Esophagus muscularis mucosa (tissue), 3 donors: Measurements from ENCODE around the gene GNPTAB.

Experiments
- POLR2A ChIP-seq: fragments of 450-650 bp; IDR thresholded peaks from one replicate; pipeline ENCODE4 v1.6.1; 2017; ENCODE audit warnings: antibody characterized with exemption, moderate library complexity, mild to moderate bottlenecking, low read depth
- TF ChIP-seq, protein P1 (sequence below), 3 experiments: fragments of 200-600 bp in 2 of 3; fragments of 450-650 bp in 1 of 3; sonication (generic) in 2 of 3; IDR thresholded peaks; one replicate each; pipeline ENCODE4 v1.5.1; 2017 to 2019; ENCODE audit warnings: antibody characterized with exemption in 3 of 3, mild to moderate bottlenecking in 2 of 3, moderate library complexity in 1 of 3

DNA sequence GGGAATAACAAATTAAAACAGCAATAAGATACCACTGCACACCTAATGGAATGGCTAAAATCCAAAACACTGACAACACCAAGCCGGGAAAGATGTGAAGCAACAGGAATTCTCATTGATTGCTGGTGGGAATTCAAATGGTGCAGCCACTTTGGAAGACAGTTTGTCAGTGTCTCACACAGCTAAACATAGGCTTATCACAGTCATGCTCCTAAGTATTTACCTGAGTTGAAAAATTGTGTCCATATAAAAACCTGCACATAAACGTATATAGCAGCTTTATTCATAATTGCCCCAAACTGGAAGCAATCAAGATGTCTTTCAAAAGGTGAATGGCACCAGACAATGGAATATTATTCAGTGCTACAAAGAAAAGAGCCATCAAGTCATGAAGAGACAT, 21.6 kb downstream of the GNPTAB start:
- TF ChIP-seq, protein P1, sequence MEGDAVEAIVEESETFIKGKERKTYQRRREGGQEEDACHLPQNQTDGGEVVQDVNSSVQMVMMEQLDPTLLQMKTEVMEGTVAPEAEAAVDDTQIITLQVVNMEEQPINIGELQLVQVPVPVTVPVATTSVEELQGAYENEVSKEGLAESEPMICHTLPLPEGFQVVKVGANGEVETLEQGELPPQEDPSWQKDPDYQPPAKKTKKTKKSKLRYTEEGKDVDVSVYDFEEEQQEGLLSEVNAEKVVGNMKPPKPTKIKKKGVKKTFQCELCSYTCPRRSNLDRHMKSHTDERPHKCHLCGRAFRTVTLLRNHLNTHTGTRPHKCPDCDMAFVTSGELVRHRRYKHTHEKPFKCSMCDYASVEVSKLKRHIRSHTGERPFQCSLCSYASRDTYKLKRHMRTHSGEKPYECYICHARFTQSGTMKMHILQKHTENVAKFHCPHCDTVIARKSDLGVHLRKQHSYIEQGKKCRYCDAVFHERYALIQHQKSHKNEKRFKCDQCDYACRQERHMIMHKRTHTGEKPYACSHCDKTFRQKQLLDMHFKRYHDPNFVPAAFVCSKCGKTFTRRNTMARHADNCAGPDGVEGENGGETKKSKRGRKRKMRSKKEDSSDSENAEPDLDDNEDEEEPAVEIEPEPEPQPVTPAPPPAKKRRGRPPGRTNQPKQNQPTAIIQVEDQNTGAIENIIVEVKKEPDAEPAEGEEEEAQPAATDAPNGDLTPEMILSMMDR (IDR thresholded peaks at IDR 0.05) = no peak
- TF ChIP-seq POLR2A = no peak
